Measurements from ENCODE around the gene DIDO1.
A peak's percentile ranks its signal among the peaks of the same experiment; 100 is the strongest.

DIDO1 gene

GRCh38 chr20:62942456-62942855, 16.2 kb upstream of the DIDO1 start:
- in situ Hi-C loops (cut with MboI; ENCODE audit: low pct_unique_long_range_greater_than_20kb, low sequenced_read_pairs, unreplicated experiment): no loop called here
- DNase-seq (ENCODE audit: low spot score): no peak

GRCh38 chr20:62941792-62942191, 15.5 kb upstream of the DIDO1 start:
- DNase-seq (ENCODE audit: low spot score): no peak
- in situ Hi-C loops (cut with MboI; ENCODE audit: low pct_unique_long_range_greater_than_20kb, low sequenced_read_pairs, unreplicated experiment): no loop called here
- TF ChIP-seq, protein P1, sequence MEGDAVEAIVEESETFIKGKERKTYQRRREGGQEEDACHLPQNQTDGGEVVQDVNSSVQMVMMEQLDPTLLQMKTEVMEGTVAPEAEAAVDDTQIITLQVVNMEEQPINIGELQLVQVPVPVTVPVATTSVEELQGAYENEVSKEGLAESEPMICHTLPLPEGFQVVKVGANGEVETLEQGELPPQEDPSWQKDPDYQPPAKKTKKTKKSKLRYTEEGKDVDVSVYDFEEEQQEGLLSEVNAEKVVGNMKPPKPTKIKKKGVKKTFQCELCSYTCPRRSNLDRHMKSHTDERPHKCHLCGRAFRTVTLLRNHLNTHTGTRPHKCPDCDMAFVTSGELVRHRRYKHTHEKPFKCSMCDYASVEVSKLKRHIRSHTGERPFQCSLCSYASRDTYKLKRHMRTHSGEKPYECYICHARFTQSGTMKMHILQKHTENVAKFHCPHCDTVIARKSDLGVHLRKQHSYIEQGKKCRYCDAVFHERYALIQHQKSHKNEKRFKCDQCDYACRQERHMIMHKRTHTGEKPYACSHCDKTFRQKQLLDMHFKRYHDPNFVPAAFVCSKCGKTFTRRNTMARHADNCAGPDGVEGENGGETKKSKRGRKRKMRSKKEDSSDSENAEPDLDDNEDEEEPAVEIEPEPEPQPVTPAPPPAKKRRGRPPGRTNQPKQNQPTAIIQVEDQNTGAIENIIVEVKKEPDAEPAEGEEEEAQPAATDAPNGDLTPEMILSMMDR (IDR thresholded peaks at IDR 0.05; ENCODE audit: extremely low read depth, insufficient read depth, missing control alignments): no peak

More at GRCh38 chr20:62942456-62942855, 16.2 kb upstream of the DIDO1 start:
- TF ChIP-seq, protein P1 (IDR thresholded peaks at IDR 0.05; ENCODE audit: extremely low read depth, insufficient read depth, missing control alignments): no peak

DNA sequence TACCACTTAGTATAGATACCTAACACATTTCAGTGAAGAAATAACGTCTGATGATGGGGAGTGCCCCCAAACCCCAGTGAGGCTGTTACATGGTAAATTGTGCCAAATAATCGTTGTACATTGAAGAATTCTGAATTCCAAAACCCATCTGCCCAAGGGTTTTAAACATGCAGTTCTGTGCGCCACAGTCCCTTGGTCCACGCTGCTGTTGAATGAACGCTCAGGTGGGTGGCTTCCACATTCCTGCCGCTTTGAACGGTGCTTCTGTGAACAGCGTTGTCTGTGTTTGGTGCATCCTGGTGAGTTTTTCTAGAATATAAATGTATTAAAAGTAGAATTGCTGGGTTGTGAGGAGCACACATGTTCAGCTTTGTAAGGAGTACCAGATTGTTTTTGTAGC, 14.6 kb upstream of the DIDO1 start:
- in situ Hi-C loops (cut with MboI; ENCODE audit: low pct_unique_long_range_greater_than_20kb, low sequenced_read_pairs, unreplicated experiment): no loop called here
- DNase-seq (ENCODE audit: low spot score): no peak
- TF ChIP-seq, protein P1 (IDR thresholded peaks at IDR 0.05; ENCODE audit: extremely low read depth, insufficient read depth, missing control alignments): no peak

DNA sequence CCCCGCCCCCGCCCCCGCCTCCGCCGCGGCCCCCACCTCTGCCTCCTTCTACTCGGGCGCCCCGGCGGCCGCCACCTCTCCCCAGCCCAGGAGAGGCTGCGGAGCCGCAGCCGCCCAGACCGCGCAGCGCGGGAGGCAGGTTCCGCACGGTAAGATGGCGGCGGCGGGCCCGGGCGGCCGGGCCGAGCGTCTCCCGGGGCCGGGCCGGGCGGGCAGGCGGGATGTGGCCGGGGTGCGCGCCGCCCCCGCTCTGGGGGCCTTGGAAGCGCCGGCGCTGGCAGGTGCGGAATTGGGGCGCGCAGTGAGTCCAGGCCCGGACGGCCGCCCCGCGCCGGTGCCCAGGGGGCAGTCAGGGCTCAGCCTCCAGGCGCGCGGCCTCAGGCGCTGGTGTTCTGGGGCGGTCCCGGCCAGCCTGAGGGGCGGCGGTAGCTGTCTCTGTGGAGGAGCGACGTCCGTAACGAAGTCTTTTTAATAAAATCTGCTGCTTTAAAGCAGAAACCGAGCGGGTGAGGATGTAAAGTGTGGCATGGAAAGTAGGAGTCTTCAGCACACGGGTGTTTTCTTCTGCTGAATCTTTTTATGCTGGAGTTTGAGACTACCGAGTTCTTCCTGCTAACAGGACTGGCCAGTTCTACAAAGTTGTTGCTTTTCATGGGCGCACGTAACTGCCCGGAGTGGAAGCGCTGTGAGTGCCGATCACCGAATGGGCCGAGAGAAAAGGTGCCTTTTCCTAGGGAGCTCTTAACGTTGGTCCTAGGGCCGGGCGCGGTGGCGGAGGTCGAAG, 12.0 kb upstream of the DIDO1 start, which contains the start of gene GID8:
Gene GID8, plus strand, starts transcription at position 43 of the 784 bp plus-strand sequence. CDS start 3,356 bp downstream, outside the sequence.
- TF ChIP-seq, protein P1 (IDR thresholded peaks at IDR 0.05; ENCODE audit: extremely low read depth, insufficient read depth, missing control alignments): no peak
- in situ Hi-C loops (cut with MboI; ENCODE audit: low pct_unique_long_range_greater_than_20kb, low sequenced_read_pairs, unreplicated experiment): no loop called here
- peak; percentile 77 for DNase-seq (ENCODE audit: low spot score)

- DNase-seq (ENCODE audit: low spot score): peak; percentile 98
- in situ Hi-C loops (cut with MboI; ENCODE audit: low pct_unique_long_range_greater_than_20kb, low sequenced_read_pairs, unreplicated experiment): no loop called here
- TF ChIP-seq, protein P1 (IDR thresholded peaks at IDR 0.05; ENCODE audit: extremely low read depth, insufficient read depth, missing control alignments): no peak
Measured at GRCh38 chr20:62937268-62938104, 11.2 kb upstream of the DIDO1 start.

DNA sequence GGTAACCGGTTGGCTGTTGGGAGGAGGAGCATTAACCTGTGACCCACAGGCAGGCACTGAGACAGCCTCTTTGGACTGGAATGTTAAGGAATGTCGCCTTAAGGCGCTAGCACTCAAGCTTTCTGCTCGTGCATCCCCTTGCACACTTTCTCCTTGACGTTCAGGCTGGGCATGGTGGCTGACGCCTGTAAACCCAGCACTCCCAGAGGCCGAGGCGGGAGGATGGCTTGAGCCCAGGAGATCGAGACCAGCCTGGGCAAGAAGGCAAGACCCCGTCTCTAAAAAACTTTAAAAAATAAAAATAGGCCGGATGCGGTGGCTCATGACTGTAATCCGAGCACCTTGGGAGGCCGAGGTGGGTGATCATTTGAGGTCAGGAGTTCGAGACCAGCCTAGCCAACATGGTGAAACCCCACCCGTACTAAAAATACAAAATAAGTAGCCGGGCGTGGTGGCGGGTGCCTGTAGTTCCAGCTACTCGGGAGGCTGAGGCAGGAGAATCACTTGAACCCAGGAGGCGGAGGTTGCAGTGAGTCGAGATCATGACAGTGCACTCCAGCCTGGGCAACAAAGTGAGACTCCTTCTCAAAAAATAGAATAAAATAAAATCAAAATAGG, 9.8 kb upstream of the DIDO1 start:
- TF ChIP-seq, protein P1 (IDR thresholded peaks at IDR 0.05; ENCODE audit: extremely low read depth, insufficient read depth, missing control alignments): no peak
- no peak for DNase-seq (ENCODE audit: low spot score)
- in situ Hi-C loops (cut with MboI; ENCODE audit: low pct_unique_long_range_greater_than_20kb, low sequenced_read_pairs, unreplicated experiment): no loop called here

Data from GM13977 (cell line).